ENCODE results near the gene TMED4. TPM values are rescaled to one million over a fixed set of nuclear protein-coding genes. Genes with fewer than 3 reads are reported as not detected.
"Not testable (repeated sequence)": the region's sequence is repeated elsewhere in the genome, so short reads cannot be mapped to it uniquely, and the experiment has no call there.

The TMED4 gene
- total RNA-seq, 1 donor: 133 TPM

GRCh38 chr7:44573464-44574286 is 8.4 kb downstream of the TMED4 start, which contains the start of gene DDX56:
Gene DDX56 (minus strand): TSS chr7:44573908. CDS start chr7:44573895, 13 bp downstream.
- peak; percentile 84 to 94 (median 91) for DNase-seq (ENCODE audit: low read depth in 2 of 3, low spot score in 2 of 3)

- no peak for DNase-seq (ENCODE audit: low read depth in 2 of 3, low spot score in 2 of 3)
Measured at GRCh38 chr7:44572771-44573170, 9.3 kb downstream of the TMED4 start.

- DNase-seq (ENCODE audit: low read depth in 2 of 3, low spot score in 2 of 3): no peak
Measured at GRCh38 chr7:44569959-44570358, 12.1 kb downstream of the TMED4 start.

- no peak for DNase-seq (ENCODE audit: low read depth in 2 of 3, low spot score in 2 of 3)
Measured at GRCh38 chr7:44568771-44569560, 13.1 kb downstream of the TMED4 start.

GRCh38 chr7:44567884-44568283 is 14.1 kb downstream of the TMED4 start:
- no peak for DNase-seq (ENCODE audit: low read depth in 2 of 3, low spot score in 2 of 3)

- no peak for DNase-seq (ENCODE audit: low read depth in 2 of 3, low spot score in 2 of 3)
Measured at GRCh38 chr7:44566680-44567079, 15.4 kb downstream of the TMED4 start.

- peak in 2 of 3 donors; percentile 22 to 46 for DNase-seq (ENCODE audit: low read depth in 2 of 3, low spot score in 2 of 3)
Measured at GRCh38 chr7:44565795-44566559, 16.1 kb downstream of the TMED4 start.

GRCh38 chr7:44565097-44565794 is 16.8 kb downstream of the TMED4 start:
- DNase-seq (ENCODE audit: low read depth in 2 of 3, low spot score in 2 of 3): peak; percentile 32 to 63 (median 38)

- DNase-seq (ENCODE audit: low read depth in 2 of 3, low spot score in 2 of 3): no peak
Measured at GRCh38 chr7:44564606-44565005, 17.4 kb downstream of the TMED4 start.

- no peak for DNase-seq (ENCODE audit: low read depth in 2 of 3, low spot score in 2 of 3)
Measured at GRCh38 chr7:44563171-44563679, 18.8 kb downstream of the TMED4 start.

GRCh38 chr7:44562622-44562962 is 19.4 kb downstream of the TMED4 start:
- not testable (repeated sequence) for DNase-seq (ENCODE audit: low read depth in 2 of 3, low spot score in 2 of 3)

- DNase-seq (ENCODE audit: low read depth in 2 of 3, low spot score in 2 of 3): no peak
Measured at GRCh38 chr7:44561962-44562621, 19.9 kb downstream of the TMED4 start.

GRCh38 chr7:44561481-44561880 is 20.6 kb downstream of the TMED4 start:
- DNase-seq (ENCODE audit: low read depth in 2 of 3, low spot score in 2 of 3): no peak

- DNase-seq (ENCODE audit: low read depth in 2 of 3, low spot score in 2 of 3): no peak
Measured at GRCh38 chr7:44559485-44559884, 22.5 kb downstream of the TMED4 start.

- no peak for DNase-seq (ENCODE audit: low read depth in 2 of 3, low spot score in 2 of 3)
Measured at GRCh38 chr7:44557485-44557884, 24.5 kb downstream of the TMED4 start.

- no peak for DNase-seq (ENCODE audit: low read depth in 2 of 3, low spot score in 2 of 3)
Measured at GRCh38 chr7:44555350-44555749, 26.7 kb downstream of the TMED4 start.

- not testable (repeated sequence) for DNase-seq (ENCODE audit: low read depth in 2 of 3, low spot score in 2 of 3)
Measured at GRCh38 chr7:44552473-44553005, 29.5 kb downstream of the TMED4 start.

- DNase-seq (ENCODE audit: low read depth in 2 of 3, low spot score in 2 of 3): no peak
Measured at GRCh38 chr7:44549457-44549856, 32.6 kb downstream of the TMED4 start.

GRCh38 chr7:44548893-44549292 is 33.1 kb downstream of the TMED4 start:
- no peak for DNase-seq (ENCODE audit: low read depth in 2 of 3, low spot score in 2 of 3)

All from hematopoietic multipotent progenitor cell (in vitro differentiated cells).